NOMO-1 treated with dmso at 0.1 percent for 144 hours (cell line): ENCODE results near the gene CRACR2B.

ENCODE experiments used
- DNase-seq: peaks from one replicate; lab custom pipeline; 2025; ENCODE audit not compliant: unreplicated experiment; lab: John Stamatoyannopoulos, UW

CRACR2B gene

DNA sequence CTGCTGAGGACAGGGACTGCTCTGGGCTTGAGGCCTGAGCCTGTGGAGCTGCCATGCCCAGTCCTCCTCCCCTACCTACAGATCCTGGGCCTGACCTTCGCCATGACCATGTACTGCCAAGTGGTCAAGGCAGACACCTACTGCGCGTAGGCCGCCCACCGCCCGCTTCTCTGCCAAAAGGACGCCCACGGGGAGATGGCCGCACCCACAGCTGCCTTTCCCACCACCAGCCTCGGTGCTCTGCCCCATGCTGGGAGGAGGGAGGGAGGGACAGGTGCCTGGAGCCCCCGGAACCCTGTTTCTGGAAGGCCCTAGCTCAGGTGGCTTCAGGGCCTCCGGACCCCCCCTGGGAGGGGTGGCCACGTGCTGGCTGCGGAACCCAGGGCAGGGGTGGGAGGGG is 38.8 kb downstream of the CRACR2B start:
- no peak for DNase-seq

DNA sequence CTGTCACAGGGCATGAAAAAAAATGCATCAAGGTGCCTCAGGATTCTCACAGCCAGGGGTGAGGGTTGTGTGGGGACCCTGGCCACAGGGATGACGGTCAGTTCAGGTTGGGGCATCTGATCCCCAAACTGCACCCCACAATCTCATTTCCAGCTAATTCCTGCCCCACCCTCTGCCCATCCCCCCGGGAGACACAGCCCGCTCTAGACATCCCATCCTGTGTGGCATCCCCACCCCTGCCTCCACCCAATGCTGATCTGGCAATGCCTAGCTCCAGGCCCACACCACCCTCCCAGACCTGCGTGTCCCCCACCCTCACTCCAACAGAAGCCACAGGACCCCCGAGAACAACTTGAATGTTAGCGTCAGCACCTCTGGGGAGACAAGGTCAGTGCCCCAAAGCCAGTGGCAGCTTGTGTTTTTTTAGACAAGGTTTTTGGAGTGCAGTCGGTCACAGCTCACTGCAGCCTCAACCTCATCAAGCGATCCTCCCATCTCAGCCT is 40.2 kb downstream of the CRACR2B start:
- DNase-seq, result no peak

DNA sequence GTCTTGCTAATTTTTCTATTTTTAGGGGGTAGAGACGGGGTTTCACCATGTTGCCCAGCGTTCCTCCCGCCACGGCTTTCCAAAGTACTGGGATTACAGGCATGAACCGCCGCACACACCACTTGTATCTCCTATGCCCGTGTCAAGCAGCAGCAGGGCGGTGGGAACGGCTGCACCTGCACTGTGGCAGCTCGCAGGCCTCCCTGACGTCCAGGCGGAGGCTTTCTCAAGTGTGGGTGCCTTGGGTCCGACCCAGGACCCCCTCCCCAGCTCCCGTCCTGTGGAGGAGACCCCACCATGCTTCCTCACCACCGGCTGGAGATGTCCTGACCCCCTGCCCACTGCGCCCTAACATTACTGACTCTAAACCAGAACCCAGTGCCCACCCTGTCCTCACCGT is 40.7 kb downstream of the CRACR2B start:
- DNase-seq, result no peak

DNA sequence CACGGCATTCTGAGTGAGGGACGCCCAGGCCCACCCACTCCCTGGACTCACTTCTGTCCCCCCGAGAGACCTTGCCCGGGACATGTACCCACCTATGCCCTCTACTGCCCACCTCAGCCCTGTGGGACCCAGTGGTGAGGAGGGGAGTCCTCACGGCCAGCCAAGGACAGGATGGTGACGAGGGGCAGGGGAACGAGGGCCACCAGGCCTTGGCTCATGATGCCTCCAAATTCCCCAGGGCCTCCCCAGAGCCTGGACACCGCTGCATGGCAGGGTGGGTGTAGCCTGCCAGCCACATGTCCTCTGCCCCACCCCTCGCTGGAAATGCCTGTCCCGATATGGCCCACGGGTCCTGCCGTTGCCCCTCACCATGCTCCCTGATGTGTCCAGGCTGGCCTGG is 41.1 kb downstream of the CRACR2B start:
- DNase-seq, result no peak

DNA sequence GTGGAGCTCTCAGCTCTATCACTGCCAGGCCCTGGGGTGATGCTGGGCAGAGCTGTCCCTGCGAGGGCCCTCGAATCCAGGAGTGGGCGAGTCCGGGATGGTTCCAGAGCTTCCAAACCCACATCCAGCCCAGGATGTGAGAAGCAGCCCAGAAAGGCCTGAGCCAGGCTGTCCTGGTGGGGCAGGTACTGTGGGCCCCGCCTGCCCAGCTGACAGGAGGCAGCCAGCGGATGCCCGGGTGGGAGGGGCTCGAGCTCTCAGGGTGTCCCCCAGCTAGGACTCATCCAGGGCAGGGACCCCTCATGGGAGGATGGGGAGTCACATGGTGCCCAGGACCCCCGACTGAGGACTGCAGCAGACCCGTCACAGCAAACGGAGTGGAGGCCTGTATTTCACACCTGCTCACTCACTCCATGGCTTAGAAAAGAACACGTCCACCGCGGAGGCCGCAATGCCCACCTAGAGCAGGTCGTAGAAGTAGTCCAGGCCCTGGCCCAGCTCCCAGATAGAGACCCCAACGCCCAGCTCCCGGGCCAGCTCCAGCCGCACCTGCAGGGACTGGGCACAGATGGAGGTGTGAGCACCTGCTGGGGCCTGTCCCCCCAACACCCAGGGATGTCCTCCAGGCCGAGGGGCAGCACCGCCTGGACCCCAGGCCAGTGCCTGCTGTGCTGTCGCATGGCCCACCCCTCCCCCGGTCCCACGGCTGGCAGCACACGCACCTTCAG is 41.8 kb downstream of the CRACR2B start:
- no peak for DNase-seq

DNA sequence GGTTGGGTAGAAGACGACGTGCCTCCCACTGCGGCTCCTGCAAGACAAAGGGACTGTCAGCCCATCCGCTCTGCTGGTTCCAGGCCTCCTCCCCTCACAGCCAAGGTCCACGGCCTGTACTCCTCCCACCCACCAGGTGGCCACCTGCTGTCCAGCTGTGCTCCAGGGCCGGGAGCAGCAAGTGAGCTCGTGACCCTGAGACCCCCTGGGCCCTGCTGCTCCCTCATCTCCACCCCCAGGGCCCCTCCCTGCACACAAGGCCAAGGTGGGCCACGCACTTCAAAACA is 42.4 kb downstream of the CRACR2B start:
- no peak for DNase-seq

DNA sequence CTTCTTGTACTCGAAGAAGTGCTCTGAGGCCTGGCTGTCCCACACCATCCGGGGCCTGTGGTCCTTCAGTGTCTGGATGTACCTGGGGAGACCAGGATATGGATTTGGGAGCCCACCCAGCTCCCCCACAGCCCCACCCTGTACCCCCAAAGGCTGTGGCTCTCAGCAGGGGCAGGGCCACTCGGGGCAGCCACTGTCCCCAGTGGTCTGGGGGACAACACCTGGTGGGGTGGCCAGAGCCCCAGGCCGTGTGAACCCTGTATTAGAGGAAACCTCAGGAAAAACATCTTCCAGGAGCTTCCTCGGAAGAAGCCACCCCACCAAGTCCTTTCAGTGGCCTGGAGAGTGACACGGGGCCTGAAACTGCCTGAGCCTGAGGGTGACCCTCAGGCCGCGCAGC is 42.7 kb downstream of the CRACR2B start:
- DNase-seq, result no peak

DNA sequence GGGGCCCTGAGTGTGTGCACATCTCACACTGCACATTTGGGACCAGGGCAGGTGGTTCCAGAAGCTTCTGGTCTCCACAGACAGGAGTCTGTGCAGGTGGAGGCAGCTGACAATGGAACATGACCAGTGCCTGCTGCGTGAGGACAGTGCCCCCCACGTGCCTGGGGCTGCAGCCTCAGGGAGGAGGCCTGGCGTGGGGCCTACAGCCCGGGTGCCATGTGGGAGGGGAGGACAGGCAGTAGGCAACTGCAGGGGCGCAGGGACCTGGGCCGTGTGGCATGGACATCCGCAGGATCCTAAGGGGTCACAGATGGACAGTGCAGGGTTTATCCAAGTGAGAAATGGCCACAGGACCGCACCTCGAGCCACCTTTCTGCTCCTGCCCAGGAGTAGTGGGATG is 43.8 kb downstream of the CRACR2B start:
- DNase-seq, result no peak

DNA sequence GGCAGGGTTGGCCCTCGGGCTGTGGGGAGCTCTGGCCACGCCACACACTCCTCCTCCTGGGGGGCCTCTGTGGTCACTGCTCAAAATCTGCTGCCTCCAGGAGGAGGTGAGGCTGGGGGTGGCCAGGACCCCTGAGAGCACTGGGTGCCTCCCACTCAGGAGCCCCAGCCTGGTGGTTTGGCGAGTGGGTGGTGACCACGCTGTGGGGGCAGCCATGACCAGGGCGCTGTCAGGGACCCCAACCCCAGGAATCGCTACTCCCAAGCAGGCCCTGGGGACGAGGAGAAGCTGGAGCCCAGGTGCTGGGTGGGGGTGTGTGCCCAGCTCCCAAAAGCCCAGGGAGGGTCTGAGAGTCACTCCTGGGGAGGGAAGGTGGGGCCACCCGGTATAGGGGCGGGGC is 45.1 kb downstream of the CRACR2B start:
- no peak for DNase-seq

DNA sequence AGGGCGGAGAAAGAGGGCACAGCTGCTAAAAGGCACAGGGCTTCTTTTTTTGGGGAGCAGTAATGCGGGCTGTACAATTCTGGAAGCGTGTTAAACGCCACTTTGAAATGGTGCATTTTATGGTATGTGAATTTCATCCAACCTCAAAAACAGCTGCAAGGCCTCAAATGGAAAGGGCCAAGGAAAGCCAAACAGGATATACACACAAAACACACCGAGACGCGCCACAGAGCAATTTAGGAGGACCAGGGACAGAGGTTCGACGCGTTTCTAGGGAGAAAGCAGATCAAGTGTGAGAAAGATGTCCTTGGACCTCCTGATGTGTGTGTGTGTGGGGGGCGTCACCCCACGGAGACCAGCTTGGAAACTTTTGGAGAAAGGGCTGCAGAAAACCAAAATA is 46.0 kb downstream of the CRACR2B start:
- DNase-seq, result no peak

DNA sequence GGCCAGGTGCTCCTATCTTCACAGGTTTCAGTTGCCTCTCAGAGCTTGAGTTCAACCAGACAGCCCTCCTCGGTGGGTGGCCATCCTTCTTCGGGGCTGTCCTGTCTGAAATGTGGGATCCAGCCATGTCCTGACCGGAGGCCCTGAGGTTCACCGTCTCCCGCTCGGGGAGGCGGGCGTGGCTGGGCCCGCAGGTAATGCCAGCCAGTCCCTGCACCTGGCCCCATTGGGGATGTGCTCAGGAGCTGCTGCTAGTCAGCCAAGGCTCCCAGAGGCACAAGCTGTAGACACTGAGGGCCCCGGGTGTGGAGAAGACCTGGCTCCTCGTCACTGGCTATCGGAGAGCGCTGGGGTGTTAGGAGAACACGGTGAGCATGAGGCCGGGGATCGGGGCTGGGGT is 47.5 kb downstream of the CRACR2B start:
- no peak for DNase-seq

DNA sequence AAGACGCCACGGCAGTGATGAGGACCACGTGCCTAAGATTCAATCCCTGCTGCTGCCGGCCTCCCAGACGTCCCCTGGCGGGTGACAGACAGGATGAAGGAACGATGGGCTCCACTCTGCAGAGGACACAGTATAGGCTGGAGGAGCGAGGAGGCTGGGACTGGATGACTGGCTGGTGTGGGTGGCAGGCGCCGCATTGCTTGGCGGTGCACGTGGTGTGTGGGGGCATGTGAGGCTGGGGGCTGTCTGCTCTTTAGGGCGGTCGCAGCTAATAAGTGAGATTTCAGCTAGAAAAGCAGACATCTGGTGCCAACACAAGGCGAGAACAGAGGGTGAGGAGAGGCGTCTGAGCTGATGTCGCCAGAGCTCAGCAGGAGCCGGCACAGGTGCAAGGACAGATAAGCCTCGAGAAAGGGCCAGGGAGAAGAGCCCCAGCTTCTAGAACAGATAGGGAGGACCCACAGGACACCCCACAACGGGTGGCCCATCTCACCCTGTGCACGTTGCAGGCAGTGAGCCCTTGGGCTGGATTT is 48.1 kb downstream of the CRACR2B start:
- no peak for DNase-seq

DNA sequence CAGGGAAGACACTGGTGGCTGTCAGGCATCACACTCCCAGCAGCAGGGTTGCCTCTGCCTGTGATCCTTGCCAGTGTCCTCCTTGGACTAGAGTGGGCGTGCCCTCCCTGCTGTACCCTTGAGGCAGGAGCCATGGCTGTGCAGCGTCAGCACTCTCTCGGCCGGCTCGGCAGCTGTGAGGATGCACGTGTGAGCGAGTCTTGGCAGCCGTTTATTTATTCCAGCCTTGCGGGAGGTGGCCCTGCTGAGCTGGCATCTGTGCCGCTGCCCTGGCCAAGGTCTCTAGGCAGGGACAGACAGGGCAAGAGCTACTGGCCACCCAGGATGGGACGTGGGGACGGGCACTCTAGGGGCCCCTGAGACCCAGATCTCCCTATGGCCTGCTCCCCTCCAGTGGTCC is 48.8 kb downstream of the CRACR2B start:
- no peak for DNase-seq

DNA sequence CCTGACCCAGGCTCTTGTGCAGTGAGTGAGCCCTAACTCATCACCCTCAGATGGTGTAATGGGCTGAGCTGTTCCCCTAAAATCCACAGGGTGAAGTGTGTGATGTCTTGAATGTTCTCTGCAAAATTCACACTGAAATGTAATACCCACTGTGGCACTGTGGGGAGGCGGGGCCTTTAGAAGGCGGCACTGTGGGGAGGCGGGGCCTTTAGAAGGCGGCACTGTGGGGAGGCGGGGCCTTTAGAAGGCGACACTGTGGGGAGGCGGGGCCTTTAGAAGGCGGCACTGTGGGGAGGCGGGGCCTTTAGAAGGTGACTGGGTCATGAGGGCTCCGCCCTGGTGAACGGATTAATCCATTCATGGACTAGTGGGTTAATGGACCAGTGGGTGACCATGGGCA is 49.8 kb downstream of the CRACR2B start:
- DNase-seq, result no peak

DNA sequence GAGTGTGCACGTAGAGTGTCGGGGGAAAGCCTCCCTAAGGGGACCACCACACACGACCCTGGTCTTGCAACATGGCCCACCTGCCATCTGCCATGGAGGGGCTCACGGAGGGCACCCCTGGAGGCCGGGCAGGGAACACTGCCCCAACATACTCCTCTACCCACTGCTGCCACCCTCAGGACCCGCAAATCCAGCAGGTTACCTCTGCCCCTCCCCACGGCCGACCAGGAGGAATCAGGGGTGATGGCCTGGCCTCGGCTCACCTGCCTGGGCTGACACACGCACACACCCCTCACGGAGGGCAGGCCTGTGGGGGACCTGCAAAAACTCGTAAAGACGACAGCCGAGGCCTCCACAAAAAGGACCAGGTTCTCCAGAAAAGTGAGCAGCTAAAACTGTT is 52.7 kb downstream of the CRACR2B start:
- DNase-seq, result no peak
